Fibroblast of the conjunctiva (primary cell): ENCODE measurements around the gene PIRT.
"Not testable (repeated sequence)": the region's sequence is repeated elsewhere in the genome, so short reads cannot be mapped to it uniquely, and the experiment has no call there.

Experiments used
- DNase-seq: peaks from one replicate; pipeline ENCODE4 v3.0.0-alpha.2; 2010; ENCODE audit warnings: low read depth

The PIRT gene

GRCh38 chr17:10837921-10838320 lies at the start of gene PIRT:
TSS of gene PIRT (minus strand) at chr17:10838087. CDS start at chr17:10825645, 12,442 bp downstream.
- no peak for DNase-seq

- DNase-seq = no peak
Observed at GRCh38 chr17:10881959-10882358, 44.1 kb upstream of the PIRT start.

GRCh38 chr17:10879190-10879836 lies 41.4 kb upstream of the PIRT start:
- no peak for DNase-seq

GRCh38 chr17:10875984-10876555 lies 38.2 kb upstream of the PIRT start:
- peak; percentile 1 for DNase-seq

- no peak for DNase-seq
Observed at GRCh38 chr17:10875430-10875851, 37.6 kb upstream of the PIRT start.

- DNase-seq = no peak
Observed at GRCh38 chr17:10871914-10872313, 34.0 kb upstream of the PIRT start.

GRCh38 chr17:10870336-10871050 lies 32.6 kb upstream of the PIRT start:
- no peak for DNase-seq

- DNase-seq = not testable (repeated sequence)
Observed at GRCh38 chr17:10868744-10869143, 30.9 kb upstream of the PIRT start.

GRCh38 chr17:10859051-10859450 lies 21.2 kb upstream of the PIRT start:
- DNase-seq = no peak

GRCh38 chr17:10857976-10858375 lies 20.1 kb upstream of the PIRT start:
- no peak for DNase-seq

- DNase-seq = not testable (repeated sequence)
Observed at GRCh38 chr17:10846636-10847035, 8.7 kb upstream of the PIRT start.

- no peak for DNase-seq
Observed at GRCh38 chr17:10845388-10845751, 7.5 kb upstream of the PIRT start.

- DNase-seq = peak; percentile 41
Observed at GRCh38 chr17:10844621-10845387, 6.9 kb upstream of the PIRT start.

- DNase-seq = no peak
Observed at GRCh38 chr17:10843811-10844210, 5.9 kb upstream of the PIRT start.

GRCh38 chr17:10842658-10843057 lies 4.8 kb upstream of the PIRT start:
- no peak for DNase-seq

GRCh38 chr17:10838682-10839081 lies 795 bp upstream of the PIRT start:
- DNase-seq = no peak

GRCh38 chr17:10836966-10837590 lies 809 bp downstream of the PIRT start:
- no peak for DNase-seq

GRCh38 chr17:10836145-10836544 lies 1.7 kb downstream of the PIRT start:
- DNase-seq = no peak

GRCh38 chr17:10831696-10832095 lies 6.2 kb downstream of the PIRT start:
- no peak for DNase-seq

GRCh38 chr17:10827898-10828552 lies 9.9 kb downstream of the PIRT start:
- no peak for DNase-seq

GRCh38 chr17:10824874-10825273 lies 13.0 kb downstream of the PIRT start:
- DNase-seq = no peak

- no peak for DNase-seq
Observed at GRCh38 chr17:10821770-10822169, 16.1 kb downstream of the PIRT start.
